SK-N-SH (cell line): ENCODE data around the gene RNASE1. TPM values are rescaled to one million over a fixed set of nuclear protein-coding genes. Genes with fewer than 3 reads are reported as not detected.

Source experiments
- CTCF ChIA-PET: fragments of 300-600, 350-600 bp; formaldehyde crosslinking; extraction: SDS; loops from one replicate; lab custom pipeline; 2021; lab: Yijun Ruan, JAX
- POLR2A ChIA-PET: fragments of 350-600 bp; sonication (Branson Sonifier 250); formaldehyde crosslinking; extraction: SDS; loops from one replicate; lab custom pipeline; 2020; ENCODE audit warnings: antibody characterized with exemption, inconsistent platforms; lab: Yijun Ruan, JAX
- DNase-seq: peaks from one replicate; pipeline ENCODE4 v3.0.0; 2012
- H2AFZ ChIP-seq: fragments of 200-600 bp; sonication (generic); 2 replicates; pipeline ENCODE4 v1.8.1; 2016; ENCODE audit warnings: antibody characterized with exemption, mild to moderate bottlenecking, low read depth
- H3F3A ChIP-seq: fragments of 200-600 bp; sonication (generic); replicated peaks from 2 replicates; pipeline ENCODE3; 2016; ENCODE audit warnings: antibody characterized with exemption, mild to moderate bottlenecking; ENCODE audit not compliant: insufficient read depth
- H3K27ac ChIP-seq, 2 experiments: fragments of 200-500 bp in 1 of 2; fragments of 200-600 bp in 1 of 2; sonication (Bioruptor generic) in 1 of 2; sonication (generic), shearing (Covaris generic) in 1 of 2; 2 replicates each; pipeline versions ENCODE4 v1.5.1 to v1.6.1; 2014 to 2016; ENCODE audit warnings: low read depth in 2 of 2, inconsistent platforms in 1 of 2, low read length in 1 of 2, mild to moderate bottlenecking in 1 of 2, mixed read lengths in 1 of 2
- H3K27me3 ChIP-seq: fragments of 200-600 bp; sonication (generic), shearing (Covaris generic); 2 replicates; pipeline ENCODE4 v1.6.1; 2016; ENCODE audit warnings: mixed run types; ENCODE audit not compliant: insufficient read depth
- H3K36me3 ChIP-seq, 2 experiments: fragments of 200-500 bp in 1 of 2; fragments of 200-600 bp in 1 of 2; sonication (Bioruptor generic) in 1 of 2; sonication (generic) in 1 of 2; replicated peaks in 1 of 2; 2 replicates each; pipeline versions ENCODE3 to v1.5.1; 2014 to 2016; ENCODE audit warnings: low read length in 1 of 2, mild to moderate bottlenecking in 1 of 2; ENCODE audit not compliant: insufficient read depth in 2 of 2, control insufficient read depth in 1 of 2
- H3K4me1 ChIP-seq, 2 experiments: fragments of 200-500 bp in 1 of 2; fragments of 200-600 bp in 1 of 2; sonication (Bioruptor generic) in 1 of 2; sonication (generic), shearing (Covaris generic) in 1 of 2; 2 replicates each; pipeline versions ENCODE4 v1.5.1 to v1.6.1; 2014 to 2016; ENCODE audit warnings: low read depth in 1 of 2, low read length in 1 of 2, mixed run types in 1 of 2; ENCODE audit not compliant: insufficient read depth in 2 of 2, control insufficient read depth in 1 of 2
- H3K4me2 ChIP-seq: fragments of 200-600 bp; sonication (generic), shearing (Covaris generic); 2 replicates; pipeline ENCODE4 v1.6.1; 2017; ENCODE audit warnings: mixed run types
- H3K4me3 ChIP-seq, 2 experiments: fragments of 200-500 bp in 1 of 2; fragments of 200-600 bp in 1 of 2; sonication (Bioruptor generic) in 1 of 2; sonication (generic), shearing (Covaris generic) in 1 of 2; 2 replicates each; pipeline versions ENCODE4 v1.5.1 to v1.8.1; 2014 to 2016; ENCODE audit warnings: low read depth in 2 of 2, inconsistent platforms in 1 of 2, low read length in 1 of 2, mild to moderate bottlenecking in 1 of 2, mixed read lengths in 1 of 2, moderate library complexity in 1 of 2
- H3K79me2 ChIP-seq: fragments of 200-600 bp; sonication (generic); 2 replicates; pipeline ENCODE4 v1.8.1; 2017; ENCODE audit warnings: mild to moderate bottlenecking; ENCODE audit not compliant: insufficient read depth
- H3K9ac ChIP-seq: fragments of 200-600 bp; sonication (generic); 2 replicates; pipeline ENCODE4 v1.6.1; 2017; ENCODE audit warnings: mixed run types
- H3K9me2 ChIP-seq: fragments of 200-600 bp; sonication (generic); 2 replicates; pipeline ENCODE4 v1.6.1; 2017; ENCODE audit warnings: mixed run types
- H3K9me3 ChIP-seq: fragments of 200-600 bp; sonication (generic); 2 replicates; pipeline ENCODE4 v1.6.1; 2017; ENCODE audit warnings: mixed run types, mild to moderate bottlenecking, moderate library complexity
- H4K20me1 ChIP-seq: fragments of 200-600 bp; sonication (generic); 2 replicates; pipeline ENCODE4 v1.6.1; 2017; ENCODE audit warnings: mild to moderate bottlenecking, mixed run types; ENCODE audit not compliant: insufficient read depth
- ELF1 ChIP-seq: IDR thresholded peaks from 2 replicates; pipeline ENCODE4 v1.4.0; 2012
- EP300 ChIP-seq, 2 experiments: IDR thresholded peaks; 2 replicates each; pipeline versions ENCODE4 v1.4.0 to v1.6.1; 2012; ENCODE audit warnings: borderline replicate concordance in 1 of 2, low read depth in 1 of 2, low read length in 1 of 2
- FOSL2 ChIP-seq: IDR thresholded peaks from 2 replicates; pipeline ENCODE4 v1.4.0; 2012; ENCODE audit warnings: low read depth, mild to moderate bottlenecking, moderate library complexity, borderline replicate concordance
- GATA2 ChIP-seq: sonication (generic); formaldehyde crosslinking; IDR thresholded peaks from 2 replicates; pipeline ENCODE4 v1.5.0; 2020; ENCODE audit warnings: mild to moderate bottlenecking, missing genetic modification reagents
- IRF3 ChIP-seq: fragments of 150-350 bp; IDR thresholded peaks from 2 replicates; pipeline ENCODE4 v1.6.1; 2016; ENCODE audit warnings: mild to moderate bottlenecking, low read depth, low read length
- MXI1 ChIP-seq: IDR thresholded peaks from 2 replicates; pipeline ENCODE4 v1.6.1; 2012; ENCODE audit warnings: mild to moderate bottlenecking, low read depth, low read length, improper control_type of control experiment
- NFIC ChIP-seq: IDR thresholded peaks from 2 replicates; pipeline ENCODE4 v1.4.0; 2012; ENCODE audit warnings: borderline replicate concordance
- NRF1 ChIP-seq: IDR thresholded peaks from 2 replicates; pipeline ENCODE4 v1.6.1; 2012; ENCODE audit warnings: low read depth, mild to moderate bottlenecking, low read length
- RFX5 ChIP-seq: IDR thresholded peaks from 2 replicates; pipeline ENCODE4 v1.6.1; 2012; ENCODE audit warnings: mild to moderate bottlenecking, improper control_type of control experiment, low read length
- RXRA ChIP-seq: IDR thresholded peaks from 2 replicates; pipeline ENCODE4 v1.4.0; 2012; ENCODE audit warnings: low read depth, mild to moderate bottlenecking, borderline replicate concordance
- SIN3A ChIP-seq: IDR thresholded peaks from 2 replicates; pipeline ENCODE4 v1.6.1; 2012; ENCODE audit warnings: low read depth, mild to moderate bottlenecking, low read length, moderate library complexity, borderline replicate concordance
- SMC3 ChIP-seq: IDR thresholded peaks from 2 replicates; pipeline ENCODE4 v1.6.1; 2012; ENCODE audit warnings: low read depth, low read length, improper control_type of control experiment
- TAF1 ChIP-seq: IDR thresholded peaks from 2 replicates; pipeline ENCODE4 v1.6.1; 2012; ENCODE audit warnings: low read depth, mild to moderate bottlenecking, low read length, moderate library complexity, borderline replicate concordance
- USF1 ChIP-seq: IDR thresholded peaks from 2 replicates; pipeline ENCODE4 v1.4.0; 2012; ENCODE audit warnings: low read depth, borderline replicate concordance
- YY1 ChIP-seq: IDR thresholded peaks from 2 replicates; pipeline ENCODE4 v1.4.0; 2012; ENCODE audit warnings: low read depth, mild to moderate bottlenecking
- ZBTB33 ChIP-seq: IDR thresholded peaks from 2 replicates; pipeline ENCODE4 v1.4.0; 2012; ENCODE audit warnings: low read depth, borderline replicate concordance
- whole genome bisulfite sequencing: methylation state at CpG from one replicate; pipeline ENCODE4 v1.1.6; 2017; ENCODE audit warnings: low lambda C conversion rate; 5-methylcytosine and 5-hydroxymethylcytosine counted together
- polyA plus RNA-seq, 3 experiments: library from polyadenylated mRNA; depleted of rRNA; stranded (reverse); fragments of >200 nt; gene quantifications; 2 replicates each; pipeline ENCODE4 v1.2.3, GENCODE V29; 2012
- TF ChIP-seq, protein P1 (sequence below): fragments of 200-600 bp; sonication (generic); IDR thresholded peaks from 2 replicates; pipeline ENCODE4 v1.6.1; 2017; ENCODE audit warnings: antibody characterized with exemption, mild to moderate bottlenecking, moderate library complexity
- TF ChIP-seq, protein P2 (sequence below): IDR thresholded peaks from 2 replicates; pipeline ENCODE4; 2012

The RNASE1 gene
- polyA plus RNA-seq, 1 of the 3 experiments (the other 2 are of a cell fraction), result not detected

GRCh38 chr14:20805485-20805884 lies 2.8 kb upstream of the RNASE1 start:
- Histone ChIP-seq H3K9ac (no peak overlapping the region), H3K9me3 (no peaks in the 10 kb centered on the region), H3K4me1 (no peaks in the 10 kb centered on the region), H3K4me2 (no peak overlapping the region), H3K9me2 (no peaks in the 10 kb centered on the region), H3K36me3 (no peaks in the 10 kb centered on the region), H3F3A (no peaks in the 10 kb centered on the region), H3K27ac (no peak overlapping the region), H4K20me1 (no peaks in the 10 kb centered on the region), H3K79me2 (no peaks in the 10 kb centered on the region), H2AFZ (no peak overlapping the region), H3K4me3 (no peak overlapping the region), H3K27me3 (peaks cover 53% of the 10 kb centered on the region)
- ChIA-PET CTCF (no interaction called here), POLR2A (interaction anchor here (0.6 kb wide), 1 partner anchor 59 kb away, joined by 4 read pairs; no protein-coding TSS in a partner anchor)
- 28% methylated on average over 6 of the region's 6 CpGs for WGBS
- TF ChIP-seq GATA2 (CRISPR knock-in tag) (no peak), ELF1 (no peak), NRF1 (no peak), RXRA (no peak), YY1 (no peak), IRF3 (no peak), NFIC (no peak), EP300 (IDR thresholded peaks at IDR 0.05; ENCODE audit: borderline replicate concordance in 1 of 2, low read depth in 1 of 2, low read length in 1 of 2) (no peak), ZBTB33 (no peak)
- TF ChIP-seq, protein P1, sequence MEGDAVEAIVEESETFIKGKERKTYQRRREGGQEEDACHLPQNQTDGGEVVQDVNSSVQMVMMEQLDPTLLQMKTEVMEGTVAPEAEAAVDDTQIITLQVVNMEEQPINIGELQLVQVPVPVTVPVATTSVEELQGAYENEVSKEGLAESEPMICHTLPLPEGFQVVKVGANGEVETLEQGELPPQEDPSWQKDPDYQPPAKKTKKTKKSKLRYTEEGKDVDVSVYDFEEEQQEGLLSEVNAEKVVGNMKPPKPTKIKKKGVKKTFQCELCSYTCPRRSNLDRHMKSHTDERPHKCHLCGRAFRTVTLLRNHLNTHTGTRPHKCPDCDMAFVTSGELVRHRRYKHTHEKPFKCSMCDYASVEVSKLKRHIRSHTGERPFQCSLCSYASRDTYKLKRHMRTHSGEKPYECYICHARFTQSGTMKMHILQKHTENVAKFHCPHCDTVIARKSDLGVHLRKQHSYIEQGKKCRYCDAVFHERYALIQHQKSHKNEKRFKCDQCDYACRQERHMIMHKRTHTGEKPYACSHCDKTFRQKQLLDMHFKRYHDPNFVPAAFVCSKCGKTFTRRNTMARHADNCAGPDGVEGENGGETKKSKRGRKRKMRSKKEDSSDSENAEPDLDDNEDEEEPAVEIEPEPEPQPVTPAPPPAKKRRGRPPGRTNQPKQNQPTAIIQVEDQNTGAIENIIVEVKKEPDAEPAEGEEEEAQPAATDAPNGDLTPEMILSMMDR, result no peak
- no peak for DNase-seq

DNA sequence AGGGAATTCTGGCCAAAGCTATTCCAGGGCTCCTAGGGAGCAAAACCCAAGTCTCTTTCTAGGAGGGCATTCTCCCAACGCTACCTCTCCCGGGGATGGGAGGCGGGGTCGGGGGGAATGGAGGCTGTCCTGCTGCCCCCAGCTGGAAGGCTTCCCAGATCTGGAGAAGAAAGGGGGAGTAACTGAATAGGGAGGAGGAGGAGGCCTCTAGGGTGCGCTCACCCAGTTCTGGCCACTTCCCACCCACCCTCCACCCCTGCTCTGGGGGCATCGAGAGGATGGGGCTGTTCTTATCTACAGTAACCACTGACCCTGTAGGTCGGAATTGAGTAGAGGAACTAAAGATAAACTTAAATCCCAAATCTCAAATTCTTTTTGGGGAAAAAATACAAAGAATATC lies 579 bp upstream of the RNASE1 start:
- CTCF ChIA-PET, result no interaction called here

More for the DNA sequence above, 579 bp upstream of the RNASE1 start:
- Histone ChIP-seq H3K4me2 (no peak overlapping the region), H3K9me2 (no peaks in the 10 kb centered on the region), H4K20me1 (no peaks in the 10 kb centered on the region), H3K9me3 (no peaks in the 10 kb centered on the region), H3K79me2 (no peaks in the 10 kb centered on the region), H2AFZ (no peak overlapping the region), H3K27ac (no peak overlapping the region), H3K36me3 (no peaks in the 10 kb centered on the region), H3K4me3 (no peak overlapping the region), H3F3A (no peaks in the 10 kb centered on the region), H3K9ac (no peak overlapping the region), H3K27me3 (peaks cover 64% of the 10 kb centered on the region), H3K4me1 (no peaks in the 10 kb centered on the region)
- TF ChIP-seq EP300 (IDR thresholded peaks at IDR 0.05; ENCODE audit: borderline replicate concordance in 1 of 2, low read depth in 1 of 2, low read length in 1 of 2) (no peak), YY1 (no peak), TAF1 (no peak), RFX5 (no peak), USF1 (no peak), FOSL2 (no peak), NRF1 (no peak), SIN3A (no peak), SMC3 (no peak), ZBTB33 (no peak), RXRA (no peak), MXI1 (no peak)
- TF ChIP-seq, protein P2, sequence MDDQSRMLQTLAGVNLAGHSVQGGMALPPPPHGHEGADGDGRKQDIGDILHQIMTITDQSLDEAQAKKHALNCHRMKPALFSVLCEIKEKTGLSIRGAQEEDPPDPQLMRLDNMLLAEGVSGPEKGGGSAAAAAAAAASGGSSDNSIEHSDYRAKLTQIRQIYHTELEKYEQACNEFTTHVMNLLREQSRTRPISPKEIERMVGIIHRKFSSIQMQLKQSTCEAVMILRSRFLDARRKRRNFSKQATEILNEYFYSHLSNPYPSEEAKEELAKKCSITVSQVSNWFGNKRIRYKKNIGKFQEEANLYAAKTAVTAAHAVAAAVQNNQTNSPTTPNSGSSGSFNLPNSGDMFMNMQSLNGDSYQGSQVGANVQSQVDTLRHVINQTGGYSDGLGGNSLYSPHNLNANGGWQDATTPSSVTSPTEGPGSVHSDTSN, result no peak
- DNase-seq, result no peak
- POLR2A ChIA-PET, result no interaction called here
- WGBS, result 15% methylated on average over 7 of the region's 7 CpGs
